ENCODE data around the gene EXOC6. TPM values are rescaled to one million over a fixed set of nuclear protein-coding genes. Genes with fewer than 3 reads are reported as not detected.

EXOC6 gene, protein sequence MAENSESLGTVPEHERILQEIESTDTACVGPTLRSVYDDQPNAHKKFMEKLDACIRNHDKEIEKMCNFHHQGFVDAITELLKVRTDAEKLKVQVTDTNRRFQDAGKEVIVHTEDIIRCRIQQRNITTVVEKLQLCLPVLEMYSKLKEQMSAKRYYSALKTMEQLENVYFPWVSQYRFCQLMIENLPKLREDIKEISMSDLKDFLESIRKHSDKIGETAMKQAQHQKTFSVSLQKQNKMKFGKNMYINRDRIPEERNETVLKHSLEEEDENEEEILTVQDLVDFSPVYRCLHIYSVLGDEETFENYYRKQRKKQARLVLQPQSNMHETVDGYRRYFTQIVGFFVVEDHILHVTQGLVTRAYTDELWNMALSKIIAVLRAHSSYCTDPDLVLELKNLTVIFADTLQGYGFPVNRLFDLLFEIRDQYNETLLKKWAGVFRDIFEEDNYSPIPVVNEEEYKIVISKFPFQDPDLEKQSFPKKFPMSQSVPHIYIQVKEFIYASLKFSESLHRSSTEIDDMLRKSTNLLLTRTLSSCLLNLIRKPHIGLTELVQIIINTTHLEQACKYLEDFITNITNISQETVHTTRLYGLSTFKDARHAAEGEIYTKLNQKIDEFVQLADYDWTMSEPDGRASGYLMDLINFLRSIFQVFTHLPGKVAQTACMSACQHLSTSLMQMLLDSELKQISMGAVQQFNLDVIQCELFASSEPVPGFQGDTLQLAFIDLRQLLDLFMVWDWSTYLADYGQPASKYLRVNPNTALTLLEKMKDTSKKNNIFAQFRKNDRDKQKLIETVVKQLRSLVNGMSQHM
- 10 to 100 TPM; 19.3 to 40.0 (median 31.5) TPM for total RNA-seq
- 10 to 100 TPM in 1 of 3 donors, 1 to 10 TPM in 2; 7.0 to 10.8 (median 8.8) TPM for polyA plus RNA-seq
- long read RNA-seq, donor 1, partial matches to known transcripts = 0 of 1 reads
- long read RNA-seq, donor 1, other reads (novel, unspliced or antisense) = 0 of 1 reads
- long read RNA-seq, donor 2, partial matches to known transcripts = 0 of 1 reads
- long read RNA-seq, donor 2, other reads (novel, unspliced or antisense) = 0 of 1 reads

DNA sequence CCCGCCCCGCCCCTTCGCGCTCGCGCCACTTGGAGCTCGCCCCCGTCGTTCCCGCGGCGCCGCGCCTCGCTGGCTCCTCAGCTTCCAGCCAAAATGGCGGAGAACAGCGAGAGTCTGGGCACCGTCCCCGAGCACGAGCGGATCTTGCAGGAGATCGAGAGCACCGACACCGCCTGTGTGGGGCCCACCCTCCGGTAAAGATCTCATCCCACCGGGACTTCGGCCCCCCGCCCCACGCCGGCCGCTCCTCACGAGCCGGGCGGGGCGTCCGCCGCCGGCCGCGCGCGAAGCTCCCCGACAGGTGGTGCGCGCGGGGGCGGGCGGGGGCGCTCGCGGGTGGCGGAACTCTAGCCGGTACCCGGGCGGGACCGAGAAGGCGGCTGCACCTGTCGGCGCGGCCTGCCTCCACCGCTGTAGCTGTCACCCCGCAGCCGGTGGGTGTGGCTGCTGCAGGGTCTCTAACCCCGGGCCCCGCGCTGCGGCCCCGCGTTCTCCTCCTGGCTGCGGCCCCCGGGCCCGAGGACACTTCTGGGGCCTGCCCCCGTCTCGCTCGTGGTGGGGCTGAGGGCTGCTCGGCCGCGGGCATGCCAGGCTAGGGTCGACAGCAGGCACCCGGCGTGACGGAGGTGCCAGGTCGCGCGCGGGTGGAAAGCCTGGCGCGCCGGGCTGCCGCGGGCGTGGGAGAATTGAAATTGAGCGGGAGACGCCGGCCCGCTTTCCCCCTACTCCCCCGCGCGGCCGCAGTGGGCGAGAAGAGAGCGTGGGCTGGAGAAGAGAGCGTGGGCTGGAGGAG lies at the start of gene EXOC6:
Gene EXOC6, plus strand, starts transcription at position 80 of the 793 bp plus-strand sequence. Its CDS starts 14 bp downstream, at position 94.
- intact Hi-C loops (cut with DNase I; ENCODE audit: low total_unique reads) = no loop called here
- Histone ChIP-seq H3K4me3 (peak within 1 kb of the TSS; percentile 91 to 100 (median 97)), H3K27ac (peak within 1 kb of the TSS; percentile 92 to 99 (median 94)), H3K27me3 (replicated peaks in 1 of 7) (no peaks in the 10 kb centered on the region), H3K36me3 (no peaks in the 10 kb centered on the region), H3K4me1 (peaks cover 11 to 65% (median 38%) of the 10 kb centered on the region in 6 donors), H3K9me3 (no peaks in the 10 kb centered on the region)
- WGBS, 5 donors = 0 to 1% (median 0%) methylated on average over 29 to 103 of the region's 103 CpGs
- peak; percentile 97 for DNase-seq
- TF ChIP-seq POLR2AphosphoS5 (IDR thresholded peaks at IDR 0.05) (peak; percentile 76 to 79 (median 78)), POLR2A (IDR thresholded peaks at IDR 0.05) (no peak)
- TF ChIP-seq, protein P1, sequence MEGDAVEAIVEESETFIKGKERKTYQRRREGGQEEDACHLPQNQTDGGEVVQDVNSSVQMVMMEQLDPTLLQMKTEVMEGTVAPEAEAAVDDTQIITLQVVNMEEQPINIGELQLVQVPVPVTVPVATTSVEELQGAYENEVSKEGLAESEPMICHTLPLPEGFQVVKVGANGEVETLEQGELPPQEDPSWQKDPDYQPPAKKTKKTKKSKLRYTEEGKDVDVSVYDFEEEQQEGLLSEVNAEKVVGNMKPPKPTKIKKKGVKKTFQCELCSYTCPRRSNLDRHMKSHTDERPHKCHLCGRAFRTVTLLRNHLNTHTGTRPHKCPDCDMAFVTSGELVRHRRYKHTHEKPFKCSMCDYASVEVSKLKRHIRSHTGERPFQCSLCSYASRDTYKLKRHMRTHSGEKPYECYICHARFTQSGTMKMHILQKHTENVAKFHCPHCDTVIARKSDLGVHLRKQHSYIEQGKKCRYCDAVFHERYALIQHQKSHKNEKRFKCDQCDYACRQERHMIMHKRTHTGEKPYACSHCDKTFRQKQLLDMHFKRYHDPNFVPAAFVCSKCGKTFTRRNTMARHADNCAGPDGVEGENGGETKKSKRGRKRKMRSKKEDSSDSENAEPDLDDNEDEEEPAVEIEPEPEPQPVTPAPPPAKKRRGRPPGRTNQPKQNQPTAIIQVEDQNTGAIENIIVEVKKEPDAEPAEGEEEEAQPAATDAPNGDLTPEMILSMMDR (IDR thresholded peaks at IDR 0.05 in 8 of 11, conservative IDR thresholded peaks at IDR 0.05 in 3 of 11) = peak in 7 of 11 experiments; percentile 5 to 45 (median 35)

DNA sequence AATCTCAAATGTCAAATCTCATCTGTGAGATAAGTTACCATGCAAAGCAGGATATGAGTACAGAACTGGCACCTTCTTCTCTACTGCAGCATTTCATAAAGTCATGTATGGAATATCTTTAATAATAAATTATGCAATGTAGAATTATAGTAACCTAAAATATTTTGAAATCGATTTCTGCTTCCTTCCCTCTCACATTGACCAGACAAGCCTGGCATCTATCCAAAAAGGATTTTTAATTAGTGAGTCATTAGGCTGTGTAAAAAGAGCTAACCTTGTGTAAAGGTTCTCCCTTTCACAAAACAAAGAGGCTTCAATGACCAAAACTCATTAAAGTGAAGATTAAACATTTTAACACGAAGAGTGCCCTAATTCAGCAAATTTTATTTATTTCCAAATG lies 48.8 kb upstream of the EXOC6 start:
- no peaks in the 10 kb centered on the region for H3K36me3 ChIP-seq
- no peaks in the 10 kb centered on the region for H3K27me3 ChIP-seq (replicated peaks in 1 of 7)
- intact Hi-C loops (cut with DNase I; ENCODE audit: low total_unique reads) = no loop called here
- TF ChIP-seq, protein P1 (IDR thresholded peaks at IDR 0.05 in 8 of 11, conservative IDR thresholded peaks at IDR 0.05 in 3 of 11) = no peak
- no peak for TF ChIP-seq POLR2A (IDR thresholded peaks at IDR 0.05)
- TF ChIP-seq POLR2AphosphoS5 (IDR thresholded peaks at IDR 0.05) = no peak
- peaks cover 0 to 12% (median 0%) of the 10 kb centered on the region in 6 donors for H3K4me1 ChIP-seq
- H3K9me3 ChIP-seq = no peaks in the 10 kb centered on the region
- no peak for DNase-seq
- H3K4me3 ChIP-seq = no peak overlapping the region
- 45 to 58% (median 50%) methylated on average over 2 of the region's 2 CpGs for WGBS, 5 donors
- H3K27ac ChIP-seq = no peak overlapping the region

DNA sequence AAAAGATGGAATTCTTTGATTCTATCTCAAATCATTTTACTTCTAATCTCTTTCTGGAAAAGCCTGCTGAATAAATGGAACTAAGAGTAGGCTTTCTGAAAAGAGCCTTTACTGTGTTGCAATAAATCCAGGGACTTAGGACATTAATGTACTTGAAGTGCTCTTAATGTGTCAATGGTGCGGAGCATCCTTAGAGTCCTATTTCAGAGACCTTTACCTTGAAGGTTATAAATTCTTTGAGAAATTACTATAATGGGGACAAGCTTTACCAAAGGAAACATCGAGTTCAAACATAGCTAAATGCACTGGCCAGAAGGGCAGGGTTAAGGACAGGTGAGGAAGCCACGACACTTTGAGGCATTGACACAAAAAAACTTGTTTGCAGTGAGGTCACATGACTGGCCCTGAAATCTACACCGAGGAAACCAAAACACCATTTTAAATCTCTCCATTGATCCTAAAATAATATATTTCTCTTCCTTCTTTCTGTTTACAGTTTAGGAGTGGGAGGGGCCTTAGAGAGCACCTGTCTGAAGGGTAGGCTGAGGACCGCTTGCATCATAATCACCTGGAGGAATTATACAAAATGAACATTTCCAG lies 48.1 kb upstream of the EXOC6 start:
- H3K4me1 ChIP-seq = peaks cover 0 to 12% (median 0%) of the 10 kb centered on the region in 6 donors
- intact Hi-C loops (cut with DNase I; ENCODE audit: low total_unique reads) = no loop called here
- H3K27ac ChIP-seq = no peak overlapping the region
- no peak for TF ChIP-seq POLR2A (IDR thresholded peaks at IDR 0.05)
- TF ChIP-seq POLR2AphosphoS5 (IDR thresholded peaks at IDR 0.05) = no peak
- TF ChIP-seq, protein P1 (IDR thresholded peaks at IDR 0.05 in 8 of 11, conservative IDR thresholded peaks at IDR 0.05 in 3 of 11) = no peak
- 61 to 83% (median 68%) methylated on average over 5 of the region's 5 CpGs for WGBS, 5 donors
- no peak overlapping the region for H3K4me3 ChIP-seq
- H3K9me3 ChIP-seq = no peaks in the 10 kb centered on the region
- no peaks in the 10 kb centered on the region for H3K27me3 ChIP-seq (replicated peaks in 1 of 7)
- DNase-seq = no peak
- H3K36me3 ChIP-seq = no peaks in the 10 kb centered on the region
